Activated T-helper 9 cell treated with anti-CD3 and anti-CD28 coated beads, Interleukin-2, amount 50 U/mL, for 16 hours (primary cell): ENCODE data around the gene UNC13B.
"Not testable (repeated sequence)": the region's sequence is repeated elsewhere in the genome, so short reads cannot be mapped to it uniquely, and the experiment has no call there.

ENCODE experiments used
- DNase-seq: peaks from one replicate; pipeline ENCODE4 v3.0.0-alpha.2; 2020; ENCODE audit warnings: low read depth

Gene UNC13B

GRCh38 chr9:35380039-35380438, 218.2 kb downstream of the UNC13B start:
- DNase-seq = no peak

GRCh38 chr9:35380619-35381018, 218.8 kb downstream of the UNC13B start:
- no peak for DNase-seq

- no peak for DNase-seq
Observed at GRCh38 chr9:35385042-35385441, 223.2 kb downstream of the UNC13B start.

- DNase-seq = no peak
Observed at GRCh38 chr9:35395076-35395705, 233.4 kb downstream of the UNC13B start.

- DNase-seq = no peak
Observed at GRCh38 chr9:35395706-35396101, 233.9 kb downstream of the UNC13B start.

- no peak for DNase-seq
Observed at GRCh38 chr9:35396560-35397215, 234.9 kb downstream of the UNC13B start.

GRCh38 chr9:35397216-35397698, 235.4 kb downstream of the UNC13B start:
- no peak for DNase-seq

- no peak for DNase-seq
Observed at GRCh38 chr9:35397923-35398322, 236.1 kb downstream of the UNC13B start.

- DNase-seq = no peak
Observed at GRCh38 chr9:35398651-35399335, 237.0 kb downstream of the UNC13B start.

GRCh38 chr9:35404865-35405264, 243.1 kb downstream of the UNC13B start:
- DNase-seq = no peak

GRCh38 chr9:35406183-35406959, 244.6 kb downstream of the UNC13B start:
- DNase-seq = no peak

GRCh38 chr9:35407846-35408245, 246.0 kb downstream of the UNC13B start:
- no peak for DNase-seq

GRCh38 chr9:35409434-35409833, 247.6 kb downstream of the UNC13B start:
- not testable (repeated sequence) for DNase-seq

- DNase-seq = no peak
Observed at GRCh38 chr9:35414889-35415288, 253.1 kb downstream of the UNC13B start.

GRCh38 chr9:35415402-35416097, 253.7 kb downstream of the UNC13B start:
- no peak for DNase-seq

- no peak for DNase-seq
Observed at GRCh38 chr9:35416098-35416427, 254.3 kb downstream of the UNC13B start.

GRCh38 chr9:35422346-35422745, 260.5 kb downstream of the UNC13B start:
- DNase-seq = no peak

GRCh38 chr9:35422753-35423152, 260.9 kb downstream of the UNC13B start:
- DNase-seq = no peak

- no peak for DNase-seq
Observed at GRCh38 chr9:35423499-35423898, 261.7 kb downstream of the UNC13B start.

- no peak for DNase-seq
Observed at GRCh38 chr9:35424356-35425352, 262.8 kb downstream of the UNC13B start.

GRCh38 chr9:35426627-35427026, 264.8 kb downstream of the UNC13B start:
- no peak for DNase-seq
